ENCODE results near the gene PGAP3.

- no peak for TF ChIP-seq EP300 (IDR thresholded peaks at IDR 0.05)
- no peak for TF ChIP-seq POLR2AphosphoS5 (IDR thresholded peaks at IDR 0.05)
Measured at GRCh38 chr17:39671651-39672521, 16.0 kb downstream of the PGAP3 start.

Data from upper lobe of left lung (tissue), 4 donors.